Measurements from ENCODE around the gene STOX2.

Gene STOX2

DNA sequence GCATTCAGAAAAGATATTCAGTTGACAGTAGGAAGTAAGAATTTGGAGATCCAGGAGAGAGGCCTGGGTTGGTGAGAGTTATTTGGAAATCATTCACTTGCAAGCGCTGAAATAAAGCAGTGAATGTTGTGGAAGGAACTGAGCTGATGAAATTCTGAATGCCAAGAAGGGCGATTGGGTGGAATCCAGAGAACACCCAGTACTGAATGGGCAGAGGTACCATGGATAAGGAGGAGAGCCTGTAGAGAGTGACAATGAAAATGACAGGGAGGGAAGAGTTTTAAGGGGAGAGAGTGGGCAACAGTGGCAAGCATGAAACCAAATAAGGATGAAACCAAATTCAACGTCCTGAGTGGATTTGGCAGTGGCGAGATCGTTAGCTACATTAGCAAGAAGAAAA lies 6.7 kb upstream of the STOX2 start:
- no peak for DNase-seq

GRCh38 chr4:183903021-183903760 lies 1.9 kb upstream of the STOX2 start:
- DNase-seq: no peak

GRCh38 chr4:183905593-183906488 lies 734 bp downstream of the STOX2 start:
- DNase-seq: no peak

DNA sequence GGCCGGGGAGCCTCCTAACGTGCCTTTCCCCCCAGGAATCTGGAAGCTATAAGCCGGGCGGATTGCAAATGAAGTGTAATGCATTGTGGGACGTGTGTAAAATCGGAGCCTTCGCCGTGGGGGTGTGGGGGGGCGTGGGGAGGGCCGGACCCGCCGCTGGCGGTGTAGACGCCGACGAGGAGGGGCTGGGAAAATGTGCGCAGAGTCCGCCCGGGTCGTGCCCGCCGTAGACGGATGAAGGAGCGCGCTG lies 1.3 kb downstream of the STOX2 start:
- DNase-seq: no peak

GRCh38 chr4:183906739-183907651 lies 1.9 kb downstream of the STOX2 start:
- DNase-seq: no peak

DNA sequence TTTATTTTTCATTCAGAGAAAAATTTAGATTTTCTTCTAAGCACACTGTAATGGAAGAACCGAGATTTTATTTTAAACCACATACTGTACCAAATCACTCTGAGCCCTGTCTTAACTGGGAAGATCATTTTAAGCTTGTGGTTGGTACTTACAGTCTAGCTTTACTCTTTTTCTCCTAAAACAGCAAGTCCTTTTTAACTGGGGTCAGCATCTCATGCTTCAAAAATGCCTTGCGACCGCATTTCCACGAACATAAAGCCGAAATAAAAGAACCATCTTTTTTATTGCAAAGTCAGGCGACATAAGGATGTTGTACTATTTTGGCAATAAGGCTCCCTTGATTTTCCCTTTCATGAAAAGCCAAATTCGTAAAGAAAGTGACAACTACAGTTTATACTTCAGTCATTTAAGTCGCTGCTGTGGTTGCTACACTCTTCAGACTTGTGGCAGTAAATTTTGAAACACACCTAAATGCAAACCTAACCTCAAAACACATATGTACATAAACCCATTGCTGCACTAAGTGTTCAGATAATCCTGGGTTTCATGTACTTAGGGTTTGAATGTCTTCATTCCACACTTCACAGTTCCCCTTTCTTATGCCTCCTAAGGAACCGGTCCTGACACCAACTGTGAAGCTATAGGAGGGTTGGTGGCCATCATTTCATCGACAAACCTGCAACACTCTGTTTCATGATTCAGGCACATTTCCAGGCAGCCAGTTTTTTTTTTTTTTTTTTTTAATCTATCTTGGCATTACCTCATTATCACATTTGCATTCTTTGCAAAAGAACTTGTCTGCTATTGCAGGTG lies 3.0 kb downstream of the STOX2 start:
- DNase-seq: no peak

GRCh38 chr4:183909187-183909586 lies 4.1 kb downstream of the STOX2 start:
- no peak for DNase-seq

- DNase-seq: no peak
Observed at GRCh38 chr4:183909801-183910200, 4.7 kb downstream of the STOX2 start.

- DNase-seq: no peak
Observed at GRCh38 chr4:183912585-183912984, 7.5 kb downstream of the STOX2 start.

DNA sequence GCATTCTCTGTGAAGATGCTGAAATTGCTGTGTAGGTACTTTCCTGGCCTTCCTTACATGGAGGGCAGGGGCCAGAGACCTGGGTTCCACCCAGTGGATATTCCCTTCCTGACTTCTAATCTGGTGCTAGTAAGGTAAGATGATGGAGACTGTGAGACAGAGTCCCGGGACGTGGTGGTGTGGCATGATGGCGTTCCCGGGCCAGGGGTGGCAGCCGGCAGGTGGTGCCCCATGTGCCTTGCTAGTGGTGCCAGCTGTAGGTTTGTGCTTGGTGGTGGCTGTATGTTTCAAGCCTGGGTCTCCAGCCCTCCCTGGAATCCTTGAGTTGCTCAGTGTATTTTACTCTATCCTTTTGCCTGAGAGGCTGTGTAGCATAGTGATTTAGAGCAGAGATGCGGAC lies 10.9 kb downstream of the STOX2 start:
- no peak for DNase-seq

DNA sequence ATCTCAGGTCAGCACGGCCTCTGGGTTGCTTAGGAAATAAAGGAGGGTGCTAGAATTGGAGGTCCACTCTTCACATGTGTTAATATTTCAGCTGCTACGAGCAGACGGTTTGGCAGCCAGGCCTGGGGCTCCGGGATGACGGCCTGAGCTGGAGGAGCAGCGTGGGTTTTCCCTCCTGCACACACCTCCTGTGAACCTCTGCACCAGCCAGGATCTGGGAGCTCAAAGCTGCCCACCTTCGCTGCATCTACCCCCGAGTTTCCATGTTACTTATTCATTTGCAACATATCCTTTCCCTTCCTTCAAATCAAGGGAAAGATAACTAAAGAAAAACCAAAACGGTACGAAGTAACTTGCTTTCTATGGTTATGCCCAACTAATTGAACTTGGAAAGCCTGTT lies 13.6 kb downstream of the STOX2 start:
- no peak for DNase-seq

- no peak for DNase-seq
Observed at GRCh38 chr4:183919141-183919540, 14.0 kb downstream of the STOX2 start.

- DNase-seq: no peak
Observed at GRCh38 chr4:183920512-183920911, 15.4 kb downstream of the STOX2 start.

- no peak for DNase-seq
Observed at GRCh38 chr4:183921335-183921734, 16.2 kb downstream of the STOX2 start.

GRCh38 chr4:183924362-183925044 lies 19.4 kb downstream of the STOX2 start:
- DNase-seq: no peak

GRCh38 chr4:183926950-183927349 lies 21.8 kb downstream of the STOX2 start:
- DNase-seq: no peak

DNA sequence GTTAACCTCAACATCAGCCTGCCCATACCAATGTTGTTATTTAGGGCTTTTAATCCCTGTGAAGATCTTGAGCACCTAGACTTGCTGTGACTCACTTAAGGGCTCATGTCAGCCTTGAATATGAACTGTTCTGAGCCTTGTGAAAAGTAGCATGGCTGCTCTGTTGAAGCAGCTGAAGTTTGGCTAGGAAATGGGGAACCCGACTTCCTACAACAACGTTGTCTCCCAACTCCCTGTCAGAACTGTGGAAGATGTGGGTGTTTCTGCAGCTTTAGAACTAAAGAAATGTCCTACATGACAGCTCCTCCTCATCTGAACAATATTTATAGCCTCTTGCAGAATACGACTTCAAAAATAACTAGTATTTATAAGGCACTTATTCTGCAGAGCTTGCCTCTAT lies 27.5 kb downstream of the STOX2 start:
- DNase-seq: no peak

DNA sequence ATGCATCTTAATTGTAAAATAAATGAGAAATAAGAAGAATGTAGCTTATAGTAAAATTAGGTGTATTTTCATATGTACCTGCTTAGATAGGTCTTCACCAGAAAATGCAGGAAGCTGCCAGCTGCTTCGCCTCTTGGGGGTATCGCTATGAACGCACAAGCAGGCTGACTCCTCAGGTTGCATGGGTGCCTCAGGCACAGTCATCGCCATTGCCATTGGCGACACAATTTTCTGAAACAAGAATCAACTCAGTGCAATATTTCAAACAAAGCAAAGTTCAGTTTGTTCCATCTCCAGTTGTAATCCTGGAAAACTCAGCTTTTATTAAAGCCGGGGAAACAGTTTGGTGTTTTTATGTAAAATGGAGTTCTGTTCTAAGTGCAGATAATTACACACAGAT lies 29.7 kb downstream of the STOX2 start:
- no peak for DNase-seq

DNA sequence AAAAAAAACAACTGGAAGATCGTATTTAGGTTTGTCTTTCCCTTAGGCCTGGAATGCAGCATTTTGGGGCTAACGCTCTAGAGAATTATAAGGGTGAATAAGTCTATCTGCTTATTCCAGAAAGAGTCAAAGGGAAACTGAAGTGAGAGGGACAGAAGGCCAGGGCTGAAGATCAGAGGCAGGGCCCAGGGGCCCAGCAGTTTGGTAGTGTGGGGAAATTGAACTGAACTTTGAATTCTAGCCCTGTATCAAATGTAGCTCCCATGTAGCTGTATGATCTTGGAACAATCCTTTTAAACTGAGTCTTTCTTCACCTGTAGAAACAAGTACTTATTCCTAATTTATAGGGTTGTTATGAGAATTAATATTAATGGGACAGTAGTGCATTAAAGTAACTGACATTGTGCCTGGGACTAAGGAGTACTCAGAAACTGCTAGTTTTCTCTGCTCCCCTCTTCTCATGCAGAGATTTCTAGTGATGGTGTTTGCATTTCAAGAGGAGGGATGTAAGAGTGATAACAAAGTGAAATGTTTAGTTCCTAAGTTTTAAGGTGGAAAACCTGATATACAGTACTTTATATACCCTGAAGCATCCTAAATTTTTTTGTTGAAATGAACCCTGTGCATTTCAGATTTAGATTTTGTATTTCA lies 30.4 kb downstream of the STOX2 start:
- DNase-seq: no peak

DNA sequence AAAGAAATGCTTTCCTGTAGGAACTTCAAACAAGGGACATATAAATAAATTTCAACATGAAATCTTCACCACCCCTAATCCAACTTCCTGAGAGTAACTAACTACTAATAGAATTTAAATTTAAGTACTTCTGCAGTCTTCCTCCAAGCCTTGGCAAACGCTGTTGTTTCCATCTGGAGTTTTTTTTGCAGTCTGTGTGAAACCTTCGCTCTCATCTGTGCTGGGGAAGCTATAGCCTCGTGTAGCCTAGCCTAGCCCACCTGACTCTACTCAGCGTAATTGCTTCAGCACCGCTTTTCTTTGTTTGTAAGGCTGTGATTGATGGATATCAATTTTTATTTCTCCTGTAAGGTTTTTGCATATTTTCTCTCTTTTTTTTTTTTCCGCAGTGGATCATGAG lies 30.9 kb downstream of the STOX2 start:
- no peak for DNase-seq

- no peak for DNase-seq
Observed at GRCh38 chr4:183936574-183937345, 31.7 kb downstream of the STOX2 start.
